IMR-90 (cell line): Measurements from ENCODE around the gene KHNYN. TPM values are rescaled to one million over a fixed set of nuclear protein-coding genes. Genes with fewer than 3 reads are reported as not detected.
"Not testable (repeated sequence)": the region's sequence is repeated elsewhere in the genome, so short reads cannot be mapped to it uniquely, and the experiment has no call there.

Experiments
- ATAC-seq: fragments of 200-7000 bp; cut with Tn5 transposase; 2 replicates; pipeline ENCODE4 v1.9.1; 2020; ENCODE audit warnings: low read depth, mild to moderate bottlenecking, moderate library complexity
- BruUV-seq: library from RNA; stranded (reverse); fragments of 400-500 nt; replicated peaks from 2 replicates; lab custom pipeline; 2021; lab: Mats Ljungman, UMichigan
- CTCF ChIA-PET: fragments of 300-600 bp; formaldehyde crosslinking; extraction: SDS; loops from one replicate; lab custom pipeline; 2021; ENCODE audit warnings: antibody characterized with exemption; lab: Yijun Ruan, JAX
- POLR2A ChIA-PET: fragments of 300-600 bp; sonication (Branson Sonifier 250); formaldehyde crosslinking; loops from one replicate; lab custom pipeline; 2022; ENCODE audit warnings: antibody characterized with exemption; ENCODE audit not compliant: unreplicated experiment; lab: Charles Lee
- DNase-seq: peaks from one replicate; pipeline ENCODE4 v3.0.0; 2013
- H2AFZ ChIP-seq: replicated peaks from 2 replicates; pipeline ENCODE3; 2013; ENCODE audit warnings: low read length, mild to moderate bottlenecking; ENCODE audit not compliant: poor library complexity
- H2AK5ac ChIP-seq: 2 replicates; pipeline ENCODE4 v1.6.1; 2013; ENCODE audit warnings: low read depth, low read length, inconsistent platforms
- H2AK9ac ChIP-seq: replicated peaks from 2 replicates; pipeline ENCODE3; 2013; ENCODE audit warnings: mild to moderate bottlenecking, low read depth, low read length, moderate library complexity; ENCODE audit not compliant: poor library complexity
- H2BK120ac ChIP-seq: 2 replicates; pipeline ENCODE4 v1.6.1; 2013; ENCODE audit warnings: low read depth, low read length, inconsistent platforms
- H2BK15ac ChIP-seq: 3 replicates; pipeline ENCODE4 v1.6.1; 2013; ENCODE audit warnings: low read depth, low read length, inconsistent platforms
- H2BK20ac ChIP-seq: 2 replicates; pipeline ENCODE4 v1.6.1; 2013; ENCODE audit warnings: low read depth, mild to moderate bottlenecking, inconsistent platforms, low read length, moderate library complexity
- H2BK5ac ChIP-seq: 2 replicates; pipeline ENCODE4 v1.6.1; 2013; ENCODE audit warnings: mild to moderate bottlenecking, low read depth, low read length, inconsistent platforms; ENCODE audit not compliant: poor library complexity, severe bottlenecking
- H3K14ac ChIP-seq: replicated peaks from 2 replicates; pipeline ENCODE4 v1.6.1; 2013; ENCODE audit warnings: low read depth, low read length, inconsistent platforms
- H3K18ac ChIP-seq: 2 replicates; pipeline ENCODE4 v1.6.1; 2013; ENCODE audit warnings: low read depth, low read length, control low read depth
- H3K23ac ChIP-seq: 2 replicates; pipeline ENCODE4 v1.6.1; 2013; ENCODE audit warnings: low read depth, low read length, inconsistent platforms
- H3K27ac ChIP-seq: 2 replicates; pipeline ENCODE4 v1.5.1; 2013; ENCODE audit warnings: mild to moderate bottlenecking, control low read depth, low read length; ENCODE audit not compliant: insufficient read depth
- H3K27me3 ChIP-seq: 2 replicates; pipeline ENCODE4 v1.6.1; 2013; ENCODE audit warnings: low read length; ENCODE audit not compliant: control insufficient read depth, insufficient read depth
- H3K36me3 ChIP-seq: 2 replicates; pipeline ENCODE4 v1.6.1; 2013; ENCODE audit warnings: low read length, mixed read lengths; ENCODE audit not compliant: control insufficient read depth, insufficient read depth
- H3K4ac ChIP-seq: 2 replicates; pipeline ENCODE4 v1.6.1; 2013; ENCODE audit warnings: low read depth, low read length, inconsistent platforms
- H3K4me1 ChIP-seq: 2 replicates; pipeline ENCODE4 v1.6.1; 2013; ENCODE audit warnings: low read length, mixed read lengths; ENCODE audit not compliant: control insufficient read depth, insufficient read depth
- H3K4me2 ChIP-seq: 2 replicates; pipeline ENCODE4 v1.6.1; 2013; ENCODE audit warnings: low read depth, mild to moderate bottlenecking, control low read depth, low read length, moderate library complexity
- H3K4me3 ChIP-seq: 2 replicates; pipeline ENCODE4 v1.5.1; 2013; ENCODE audit warnings: low read depth, mild to moderate bottlenecking, control low read depth, low read length, moderate library complexity; ENCODE audit not compliant: insufficient read depth
- H3K56ac ChIP-seq: 2 replicates; pipeline ENCODE4 v1.6.1; 2013; ENCODE audit warnings: low read length, inconsistent platforms; ENCODE audit not compliant: insufficient read depth; ENCODE audit errors: extremely low read depth
- H3K79me1 ChIP-seq, 2 experiments: 2 replicates each; pipeline ENCODE4 v1.6.1; 2013; ENCODE audit warnings: low read length in 2 of 2, inconsistent platforms in 1 of 2, low read depth in 1 of 2
- H3K9ac ChIP-seq: 2 replicates; pipeline ENCODE4 v1.6.1; 2013; ENCODE audit warnings: low read depth, low read length, control low read depth
- H3K9me1 ChIP-seq: 2 replicates; pipeline ENCODE4 v1.6.1; 2013; ENCODE audit warnings: low read length, inconsistent platforms; ENCODE audit not compliant: insufficient read depth
- H3K9me3 ChIP-seq: 2 replicates; pipeline ENCODE4 v1.6.1; 2013; ENCODE audit warnings: low read length; ENCODE audit not compliant: control insufficient read depth, insufficient read depth
- H4K20me1 ChIP-seq: 2 replicates; pipeline ENCODE4 v1.6.1; 2013; ENCODE audit warnings: low read length, inconsistent platforms; ENCODE audit not compliant: insufficient read depth
- H4K5ac ChIP-seq: 2 replicates; pipeline ENCODE4 v1.6.1; 2013; ENCODE audit warnings: mild to moderate bottlenecking, low read depth, low read length, control low read depth
- H4K8ac ChIP-seq, 2 experiments: 2 replicates each; pipeline ENCODE4 v1.6.1; 2013; ENCODE audit warnings: low read depth in 2 of 2, low read length in 2 of 2, control low read depth in 1 of 2, inconsistent platforms in 1 of 2
- H4K91ac ChIP-seq: 2 replicates; pipeline ENCODE4 v1.6.1; 2013; ENCODE audit warnings: low read depth, low read length, inconsistent platforms; ENCODE audit not compliant: insufficient read depth
- RAD21 ChIP-seq: IDR thresholded peaks from 2 replicates; pipeline ENCODE4 v1.6.1; 2012; ENCODE audit warnings: low read length, improper control_type of control experiment
- WGBS, 2 experiments: methylation state at CpG; one replicate each; pipeline versions ENCODE4 v1.1.5 to v1.1.7; 2013; ENCODE audit warnings: missing lambda C conversion rate in 2 of 2; ENCODE audit not compliant: insufficient read length in 1 of 2; ENCODE audit errors: extremely low coverage in 2 of 2; 5-methylcytosine and 5-hydroxymethylcytosine counted together
- dilution Hi-C: fragments of 300-500 bp; cut with HindIII; formaldehyde crosslinking; loops from one replicate; pipeline ENCODE4 v1.14.3; 2018; ENCODE audit warnings: low sequenced_read_pairs; ENCODE audit not compliant: unreplicated experiment
- in situ Hi-C: fragments of 300-500 bp; cut with MboI; formaldehyde crosslinking; loops from 3 replicates; pipeline ENCODE4 v1.14.3; 2019; ENCODE audit warnings: low sequenced_read_pairs, inconsistent platforms, mixed read lengths
- intact Hi-C: fragments of 100-400 bp; cut with micrococcal nuclease; formaldehyde crosslinking; loops from 2 replicates; pipeline ENCODE4 v1.10.0; 2022
- polyA plus RNA-seq, 3 experiments: library from polyadenylated mRNA; depleted of rRNA; stranded (reverse); fragments of >200 nt; gene quantifications; 2 replicates each; pipeline ENCODE4 v1.2.3, GENCODE V29; 2012; ENCODE audit warnings: low replicate concordance in 1 of 3
- total RNA-seq: library from RNA; depleted of rRNA; stranded (reverse); fragments of >200 nt; gene quantifications from 2 replicates; pipeline ENCODE4 v1.2.3, GENCODE V29; 2012

The KHNYN gene
- total and polyA plus RNA-seq, 2 of the 4 experiments (the other 2 are of a cell fraction): 18.9 to 24.4 TPM

DNA sequence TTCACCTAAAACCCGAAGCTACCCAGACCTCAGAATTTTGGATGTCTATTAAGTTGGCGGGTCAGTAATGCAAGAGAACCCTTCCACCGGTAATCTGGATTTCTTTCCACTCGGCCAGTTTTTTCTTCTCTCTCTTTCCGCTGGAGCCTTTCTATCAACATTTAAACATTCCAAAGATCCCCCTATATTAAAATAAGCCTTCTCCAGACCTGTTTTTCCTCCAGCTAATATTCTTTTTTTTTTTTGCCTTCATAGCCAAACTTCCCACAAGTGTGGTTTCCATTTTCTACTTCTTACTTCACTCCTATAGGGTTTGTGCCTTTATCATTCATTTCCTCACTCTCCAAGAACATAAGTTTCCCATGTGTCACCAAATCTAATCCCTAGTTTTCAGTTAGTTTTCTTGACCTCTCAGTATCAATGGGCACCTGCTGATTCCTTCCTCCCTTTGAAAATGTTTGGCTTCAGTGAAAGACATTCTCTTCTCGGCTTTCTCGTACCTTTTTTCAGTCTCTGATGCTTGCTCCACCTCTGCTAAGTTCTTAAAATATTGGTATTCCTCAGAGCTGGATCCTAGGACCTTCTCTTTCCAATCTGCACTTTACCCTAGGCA is 13.4 kb downstream of the KHNYN start (continued):
- no peak for TF ChIP-seq RAD21

DNA sequence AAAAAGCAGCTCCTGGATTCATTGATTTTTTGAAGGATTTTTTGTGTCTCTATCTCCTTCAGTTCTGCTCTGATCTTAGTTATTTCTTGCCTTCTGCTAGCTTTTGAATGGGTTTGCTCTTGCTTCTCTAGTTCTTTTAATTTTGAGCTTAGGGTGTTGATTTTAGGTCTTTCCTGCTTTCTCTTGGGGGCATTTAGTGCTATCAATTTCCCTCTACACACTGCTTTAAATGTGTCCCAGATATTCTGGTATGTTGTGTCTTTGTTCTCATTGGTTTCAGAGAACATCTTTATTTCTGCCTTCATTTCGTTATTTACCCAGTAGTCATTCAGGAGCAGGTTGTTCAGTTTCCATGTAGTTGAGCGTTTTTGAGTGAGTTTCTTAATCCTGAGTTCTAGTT is 21.1 kb downstream of the KHNYN start:
- intact Hi-C loops, in situ Hi-C loops, H3K18ac ChIP-seq, H3K4me2 ChIP-seq, H3K9me3 ChIP-seq, H3K4ac ChIP-seq, H4K91ac ChIP-seq, ATAC-seq, H2BK20ac ChIP-seq, H3K14ac ChIP-seq, H3K9me1 ChIP-seq, dilution Hi-C loops, H3K9ac ChIP-seq, H2BK5ac ChIP-seq, H4K8ac ChIP-seq, H3K27me3 ChIP-seq, H3K27ac ChIP-seq, H4K5ac ChIP-seq, CTCF ChIA-PET, H3K56ac ChIP-seq, BruUV-seq, H3K4me1 ChIP-seq, DNase-seq, H2BK120ac ChIP-seq, H3K23ac ChIP-seq, H4K20me1 ChIP-seq, H3K79me1 ChIP-seq, H3K4me3 ChIP-seq, H2AK9ac ChIP-seq, H2AK5ac ChIP-seq, H2BK15ac ChIP-seq, H3K36me3 ChIP-seq, H2AFZ ChIP-seq: not testable (repeated sequence)
- POLR2A ChIA-PET: interaction anchor here (0.6 kb wide), 1 partner anchor 1754 kb away, joined by 3 read pairs; no protein-coding TSS in a partner anchor
- no CpG with 5 or more reads among the region's 2 CpGs for WGBS, 2 experiments
